GM12865 (cell line): Measurements from ENCODE around the gene ADPRM.
"Not testable (repeated sequence)": the region's sequence is repeated elsewhere in the genome, so short reads cannot be mapped to it uniquely, and the experiment has no call there.

ENCODE experiments used
- DNase-seq: peaks from one replicate; pipeline ENCODE4 v3.0.0; 2010; ENCODE audit warnings: low read depth
- H3K4me3 ChIP-seq: 2 replicates; pipeline ENCODE4 v1.5.1; 2011; ENCODE audit warnings: mild to moderate bottlenecking, low read depth, low read length, control low read depth
- CTCF ChIP-seq: IDR thresholded peaks from 2 replicates; pipeline ENCODE4 v1.5.1; 2011; ENCODE audit warnings: low read length, control low read depth, low read depth, inconsistent platforms; ENCODE audit not compliant: insufficient read depth; ENCODE audit errors: missing control alignments

Gene ADPRM

GRCh38 chr17:10724546-10725195 lies 27.3 kb downstream of the ADPRM start:
- no peak overlapping the region for H3K4me3 ChIP-seq
- DNase-seq: no peak
- TF ChIP-seq CTCF: no peak

GRCh38 chr17:10725262-10725661 lies 27.9 kb downstream of the ADPRM start:
- no peak for DNase-seq
- H3K4me3 ChIP-seq: no peak overlapping the region
- no peak for TF ChIP-seq CTCF

- no peak for TF ChIP-seq CTCF
- no peak for DNase-seq
- H3K4me3 ChIP-seq: no peak overlapping the region
These were observed 28.8 kb downstream of the ADPRM start for GRCh38 chr17:10726196-10726595.

- no peak for TF ChIP-seq CTCF
- DNase-seq: no peak
- H3K4me3 ChIP-seq: no peak overlapping the region
These were observed 29.8 kb downstream of the ADPRM start for GRCh38 chr17:10727192-10727591.

GRCh38 chr17:10728331-10728892 lies 31.0 kb downstream of the ADPRM start:
- no peak for TF ChIP-seq CTCF
- no peak for DNase-seq

GRCh38 chr17:10729334-10730193 lies 32.2 kb downstream of the ADPRM start, which contains the start of gene TMEM220:
TMEM220 (minus strand) TSS chr17:10730023; CDS start chr17:10729851, 172 bp downstream.
- peak within 1 kb of the TSS; percentile 58 for H3K4me3 ChIP-seq
- no peak for TF ChIP-seq CTCF
- DNase-seq: peak; percentile 54

More at GRCh38 chr17:10728331-10728892, 31.0 kb downstream of the ADPRM start:
- no peak overlapping the region for H3K4me3 ChIP-seq

- peak overlapping the region; percentile 58 for H3K4me3 ChIP-seq
- DNase-seq: not testable (repeated sequence)
These were observed 32.9 kb downstream of the ADPRM start for GRCh38 chr17:10730247-10730646.
